Stimulated activated CD4-positive, alpha-beta T cell treated with anti-CD3 and anti-CD28 coated beads, Interleukin-12 subunit alpha, Interleukin-12 subunit beta, amount 100 ng/mL, for 24 hours (primary cell): Measurements from ENCODE around the gene NEO1.
"Not testable (repeated sequence)": the region's sequence is repeated elsewhere in the genome, so short reads cannot be mapped to it uniquely, and the experiment has no call there.

ENCODE experiments used
- DNase-seq, 2 experiments: peaks; one replicate each; pipeline ENCODE4 v3.0.0-alpha.2; 2020; ENCODE audit warnings: low read depth in 2 of 2

NEO1 gene

DNA sequence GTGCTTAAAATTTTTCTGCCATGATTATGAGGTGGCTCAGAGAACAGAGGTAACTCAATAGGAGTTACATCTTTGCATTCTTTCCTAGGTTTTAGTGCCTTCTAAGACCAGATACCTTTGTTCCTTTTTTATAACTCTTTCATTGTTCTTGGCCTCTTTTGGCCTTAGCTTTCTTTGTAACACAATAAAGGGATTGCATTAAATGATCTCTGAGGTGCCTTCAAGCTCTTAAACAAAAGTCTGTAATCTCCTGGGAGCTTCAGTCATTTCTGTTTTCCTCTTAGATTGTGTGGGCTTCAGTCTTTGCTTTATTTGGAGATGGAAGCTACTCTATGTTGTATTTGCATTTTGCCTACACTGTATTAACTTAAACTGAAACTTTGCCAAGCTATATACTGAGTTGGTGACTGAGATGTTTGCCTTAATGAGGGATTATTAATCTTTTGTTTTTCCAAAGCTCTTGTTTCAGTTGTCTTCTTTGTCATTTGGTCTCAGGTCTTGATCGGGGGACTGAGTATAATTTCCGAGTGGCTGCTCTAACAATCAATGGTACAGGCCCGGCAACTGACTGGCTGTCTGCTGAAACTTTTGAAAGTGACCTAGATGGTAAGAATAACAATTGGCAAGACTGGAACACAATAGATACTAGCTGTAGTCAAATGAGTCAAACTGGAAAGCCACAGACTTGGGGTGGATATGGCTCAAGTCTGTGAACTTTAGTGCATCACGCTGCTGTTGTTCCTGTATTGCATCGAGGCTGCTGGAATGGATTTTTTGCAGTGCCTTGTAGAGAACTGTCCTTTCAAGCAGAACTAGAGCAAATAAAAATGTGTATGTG is 206.2 kb downstream of the NEO1 start:
- DNase-seq, result no peak

DNA sequence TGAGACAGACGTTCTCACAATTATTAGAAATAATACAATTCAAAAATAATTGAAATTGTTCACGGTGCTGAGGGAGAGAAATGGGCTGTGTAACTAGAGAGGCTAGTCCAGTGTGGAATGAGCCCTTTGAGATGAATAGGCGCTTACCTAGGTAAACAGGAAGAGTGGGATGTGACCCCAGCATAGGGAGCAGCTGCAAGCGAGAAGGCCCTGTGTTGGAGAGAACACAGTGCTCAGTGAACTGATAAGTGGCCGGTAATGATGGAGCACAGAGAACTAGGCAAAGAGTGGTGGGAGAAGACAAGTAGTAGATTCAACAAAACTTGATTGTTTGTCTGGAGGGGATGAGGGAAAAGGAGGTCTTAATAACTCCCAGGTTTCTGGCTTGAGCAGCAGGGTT is 212.6 kb downstream of the NEO1 start:
- no peak for DNase-seq

DNA sequence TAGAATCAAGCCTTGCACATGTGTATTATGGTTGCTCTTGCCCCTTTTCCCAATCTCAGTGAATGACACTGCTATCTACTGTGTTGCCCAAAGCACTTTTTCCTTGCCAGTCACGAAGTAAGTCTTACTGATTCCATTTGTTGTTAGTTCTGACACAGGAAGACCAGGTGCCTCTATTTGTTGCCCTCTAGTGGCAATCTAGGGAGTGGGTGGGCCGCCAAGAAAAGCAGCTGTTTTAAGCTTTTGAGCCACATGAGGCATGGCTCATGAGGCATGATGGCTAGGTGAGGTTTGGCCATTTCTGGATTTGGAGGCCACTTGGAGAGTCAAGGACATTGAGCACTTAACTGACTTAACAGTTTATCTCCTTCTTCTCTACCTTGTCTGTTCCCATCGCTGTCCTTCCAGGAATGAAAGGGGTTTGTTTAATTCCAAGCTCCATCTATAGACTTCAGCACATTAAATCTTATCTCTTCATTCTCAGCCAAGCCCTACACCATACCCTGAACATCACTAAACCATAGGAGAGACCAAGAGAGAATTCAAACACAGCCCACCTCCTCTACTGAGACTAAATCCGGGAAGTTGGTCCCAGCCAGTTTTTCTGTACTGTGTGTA is 213.4 kb downstream of the NEO1 start:
- DNase-seq, result peak in 1 of 2 experiments; percentile 44

DNA sequence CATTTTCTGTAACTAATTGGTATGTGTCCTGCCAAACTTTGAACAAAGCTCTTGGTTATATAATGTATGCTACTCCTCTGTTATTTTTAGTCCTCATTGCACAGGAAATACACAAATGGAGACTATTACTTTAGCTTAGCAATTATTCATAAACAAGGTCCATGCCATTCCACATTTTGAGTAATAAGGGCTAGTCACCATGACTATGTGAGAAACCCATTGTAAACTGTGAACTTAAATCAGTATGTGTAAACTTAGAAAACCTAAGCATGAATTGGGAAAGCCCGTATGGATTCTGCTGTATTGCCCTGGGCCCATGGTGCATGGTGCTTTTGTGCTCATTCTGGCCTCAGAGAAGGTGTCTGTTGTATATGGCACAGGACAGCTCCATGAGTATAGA is 216.2 kb downstream of the NEO1 start:
- no peak for DNase-seq

DNA sequence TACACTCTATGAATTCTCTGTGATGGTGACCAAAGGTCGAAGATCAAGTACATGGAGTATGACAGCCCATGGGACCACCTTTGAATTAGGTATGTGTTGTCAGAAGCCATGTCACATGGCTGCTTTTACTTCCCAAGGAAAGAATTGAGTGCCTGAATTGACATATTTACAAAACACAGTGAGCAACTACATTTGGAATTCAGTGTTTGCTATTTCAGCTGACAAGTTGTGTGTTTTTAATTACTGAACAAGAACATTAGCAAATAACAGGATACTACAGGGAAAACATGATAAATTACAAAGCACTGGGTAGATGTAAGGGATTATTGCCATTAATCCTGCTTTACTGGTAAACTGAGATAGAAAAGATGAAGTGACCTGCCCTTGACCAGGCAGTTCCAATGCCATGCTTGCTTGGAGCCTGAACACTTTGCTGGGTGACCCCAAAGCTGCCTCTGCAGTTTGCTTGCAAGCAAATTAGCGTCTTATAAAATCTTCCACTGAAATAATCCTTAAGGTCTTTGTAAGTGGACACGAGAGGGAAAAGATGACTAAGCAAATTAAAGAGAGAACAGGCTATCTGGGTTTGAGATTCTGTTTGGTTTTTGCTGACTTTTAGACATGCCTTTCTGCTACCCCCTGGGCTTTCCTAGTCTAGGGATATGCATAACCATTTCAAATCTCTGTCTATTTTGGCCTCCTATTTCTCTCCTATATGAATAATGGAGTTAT is 218.3 kb downstream of the NEO1 start:
- no peak for DNase-seq

DNA sequence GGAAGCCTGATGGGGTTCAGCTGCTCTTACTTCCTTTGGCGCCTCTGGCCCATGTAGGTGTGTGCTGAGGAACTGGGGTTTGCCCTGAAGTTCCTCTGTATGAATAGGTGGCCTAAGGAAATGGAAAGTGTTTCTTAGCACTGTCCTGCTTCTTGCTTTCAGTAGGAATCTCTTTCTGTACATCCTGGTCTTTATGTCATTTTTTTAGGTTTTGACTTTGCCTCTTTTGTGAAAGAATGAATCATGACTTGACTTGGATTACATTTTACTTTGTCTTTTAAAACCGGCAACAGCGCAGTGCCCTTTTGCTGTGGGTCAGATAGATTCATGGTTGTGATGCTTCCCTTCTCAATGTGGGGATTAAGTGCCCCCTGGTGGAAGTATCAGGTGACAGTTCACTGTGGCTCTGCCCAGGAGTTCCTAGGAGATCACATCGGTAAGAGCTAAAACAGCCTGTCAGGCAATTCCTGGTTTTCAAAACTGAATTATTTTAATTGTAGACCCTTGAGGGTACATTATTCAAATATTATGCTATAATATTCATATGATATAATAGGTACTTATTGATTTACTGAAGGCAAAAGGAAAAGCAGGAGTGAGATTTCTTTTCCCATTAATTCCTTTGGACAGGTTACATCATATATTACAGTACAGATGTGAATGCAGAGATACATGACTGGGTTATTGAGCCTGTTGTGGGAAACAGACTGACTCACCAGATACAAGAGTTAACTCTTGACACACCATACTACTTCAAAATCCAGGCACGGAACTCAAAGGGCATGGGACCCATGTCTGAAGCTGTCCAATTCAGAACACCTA is 221.1 kb downstream of the NEO1 start:
- DNase-seq, result peak in 1 of 2 experiments; percentile 22

DNA sequence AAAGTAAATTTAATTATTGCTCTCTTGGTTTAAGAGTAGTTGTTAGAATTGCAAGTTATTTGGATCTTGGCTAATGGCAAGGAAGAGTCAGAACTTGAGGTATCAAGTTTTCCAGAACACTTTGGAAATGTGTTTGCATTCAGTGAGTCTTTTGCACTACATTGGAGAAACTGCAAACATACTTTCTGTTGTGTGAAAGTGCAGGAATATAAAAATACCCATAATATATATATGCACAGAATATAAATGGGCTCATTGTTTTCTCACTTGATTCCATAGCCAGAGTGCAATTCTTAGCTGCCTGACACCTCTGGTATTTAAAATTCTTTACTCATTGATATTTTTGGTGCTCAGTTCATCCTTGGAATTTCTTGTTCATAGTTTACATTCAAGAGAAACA is 223.6 kb downstream of the NEO1 start:
- DNase-seq, result no peak

DNA sequence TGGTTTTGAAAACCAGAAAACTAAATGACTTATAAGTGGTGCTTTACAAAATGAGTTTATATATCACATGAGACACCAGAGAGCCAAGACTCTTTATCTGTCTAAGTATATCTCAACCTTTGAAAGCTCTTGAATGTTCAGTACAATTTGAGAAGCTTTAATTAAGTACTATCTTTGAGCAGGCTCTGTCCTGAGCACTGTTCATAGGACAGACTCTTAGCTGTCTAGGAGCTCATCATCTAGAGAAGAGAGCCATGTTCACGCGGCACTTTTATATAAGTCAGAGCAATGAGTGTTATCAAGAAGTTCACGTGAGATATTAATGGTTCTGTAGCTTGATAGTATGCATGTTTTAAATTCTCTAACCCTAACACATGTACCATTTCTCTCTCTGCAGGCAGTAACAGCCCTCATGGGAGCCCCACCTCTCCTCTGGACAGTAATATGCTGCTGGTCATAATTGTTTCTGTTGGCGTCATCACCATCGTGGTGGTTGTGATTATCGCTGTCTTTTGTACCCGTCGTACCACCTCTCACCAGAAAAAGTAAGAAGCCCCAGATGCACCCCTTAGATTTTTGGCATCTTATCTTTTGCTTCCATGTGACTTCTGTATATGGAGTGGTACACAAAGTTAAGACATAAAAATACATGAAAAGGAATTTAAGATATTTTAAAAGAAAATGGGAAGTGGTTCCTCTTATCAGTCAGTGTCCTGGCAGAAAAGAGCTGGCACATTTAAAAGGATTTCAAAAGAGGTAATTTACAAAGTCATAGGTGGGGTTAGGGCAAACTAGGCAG is 230.5 kb downstream of the NEO1 start:
- no peak for DNase-seq

DNA sequence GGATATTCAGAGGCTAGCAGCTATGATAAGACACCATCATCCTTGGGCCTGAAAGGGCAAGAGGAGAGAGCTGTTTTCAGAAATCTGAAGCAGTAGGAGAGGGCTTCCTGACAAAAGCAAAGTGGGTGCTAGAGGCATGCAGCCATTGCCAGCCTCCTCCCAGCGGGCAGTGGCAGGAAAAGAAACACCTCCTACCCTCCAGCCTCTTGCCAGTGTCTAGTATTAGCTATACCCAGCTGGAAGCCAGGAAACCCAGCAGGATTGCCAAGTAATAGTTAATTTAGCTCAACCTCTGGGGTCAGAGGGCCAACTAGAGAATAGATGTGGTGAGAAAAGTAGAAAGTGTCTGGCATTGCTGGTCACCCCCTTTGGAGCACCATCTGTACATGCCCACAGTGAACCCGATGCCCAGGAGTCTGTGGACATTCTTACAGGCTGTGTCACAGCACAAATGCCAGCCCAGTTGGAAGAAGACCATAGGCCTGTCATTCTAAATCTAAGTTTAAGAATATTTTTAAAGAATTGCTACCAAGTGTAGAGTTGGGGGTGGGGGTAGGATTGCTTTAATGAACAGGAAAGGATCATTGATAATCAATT is 231.2 kb downstream of the NEO1 start:
- DNase-seq, result no peak

DNA sequence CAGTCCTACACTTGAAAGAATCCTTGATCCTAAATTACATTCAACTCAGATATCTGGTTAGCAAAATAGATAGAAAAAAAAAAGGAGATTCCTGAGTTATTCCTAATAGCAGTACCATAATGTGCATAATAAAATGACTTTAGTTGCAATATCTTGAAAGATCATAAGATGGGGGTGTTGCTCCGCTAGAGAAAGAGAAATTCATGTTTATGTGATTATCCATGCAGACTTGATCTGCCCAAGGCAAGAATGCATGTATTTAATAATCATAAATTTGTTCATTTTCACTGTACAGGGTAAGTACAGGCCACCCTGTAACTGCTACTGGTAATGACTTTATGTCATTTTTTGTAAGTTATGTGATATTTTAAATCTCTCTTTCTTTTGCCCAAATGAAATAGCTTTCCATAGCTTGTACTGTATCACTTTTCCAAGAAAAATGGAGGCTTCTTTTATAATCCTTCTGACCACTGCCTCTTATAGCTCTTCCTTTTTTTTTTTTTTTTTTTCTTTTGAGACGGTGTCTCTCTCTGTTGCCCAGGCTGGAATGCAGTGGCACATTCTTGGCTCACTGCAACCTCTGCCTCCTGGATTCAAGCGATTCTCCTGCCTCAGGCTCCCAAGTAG is 231.9 kb downstream of the NEO1 start:
- no peak for DNase-seq

DNA sequence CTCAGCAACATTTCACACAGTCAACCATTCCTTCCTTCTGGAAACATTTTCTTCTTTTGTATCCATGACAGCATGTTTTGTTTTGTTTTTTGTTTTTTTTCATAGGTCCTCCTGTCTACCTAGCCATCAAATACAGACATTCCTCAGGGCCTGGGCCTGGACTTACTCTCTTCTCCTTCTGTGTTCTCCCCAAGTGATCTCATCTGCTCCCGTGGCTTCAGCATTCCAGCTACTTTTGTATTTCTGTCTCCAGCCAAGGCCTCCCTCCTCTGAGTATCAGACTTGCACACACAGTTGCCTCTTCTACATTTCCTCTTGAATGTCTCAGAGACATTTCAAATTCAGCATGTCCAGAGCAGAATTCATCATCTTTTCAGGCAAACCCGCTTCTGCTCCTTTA is 234.0 kb downstream of the NEO1 start:
- no peak for DNase-seq

DNA sequence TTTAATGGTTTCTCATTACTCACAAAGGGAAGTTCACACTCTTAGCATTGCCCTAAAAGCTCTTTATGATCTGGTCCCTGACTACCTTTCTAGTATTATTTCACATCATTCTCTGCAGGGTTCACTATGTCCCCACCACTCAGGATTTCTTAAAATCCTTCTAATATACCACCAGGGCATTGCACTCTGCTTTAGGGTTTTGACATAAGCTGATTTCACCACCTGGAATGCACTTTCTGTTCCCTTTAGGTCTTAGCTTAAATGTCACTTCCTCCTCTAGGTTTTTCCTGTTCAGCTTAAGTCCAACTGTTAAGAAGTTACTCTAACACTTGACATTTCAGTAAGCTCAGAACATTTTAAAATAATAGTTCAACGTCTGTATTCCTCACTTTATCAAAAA is 234.8 kb downstream of the NEO1 start:
- no peak for DNase-seq

DNA sequence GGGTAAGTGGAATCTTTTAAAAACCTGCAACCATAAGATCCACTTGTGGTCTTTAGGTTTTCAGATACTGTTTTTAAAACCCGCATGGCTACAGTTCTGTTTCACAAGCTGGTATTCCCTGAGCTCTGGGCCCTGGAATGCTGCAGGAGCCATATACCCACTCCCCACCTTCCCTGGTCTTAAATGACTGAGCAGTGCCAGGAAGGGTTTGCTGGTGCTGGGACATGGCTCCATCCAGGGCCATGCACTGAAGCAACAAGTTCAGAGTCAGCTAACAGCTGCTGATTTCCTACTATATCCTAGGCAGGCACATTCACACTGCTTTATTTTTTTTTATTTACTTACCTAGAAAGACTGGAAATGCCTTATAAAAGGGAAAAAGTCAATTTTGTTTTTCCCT is 239.2 kb downstream of the NEO1 start:
- no peak for DNase-seq

DNA sequence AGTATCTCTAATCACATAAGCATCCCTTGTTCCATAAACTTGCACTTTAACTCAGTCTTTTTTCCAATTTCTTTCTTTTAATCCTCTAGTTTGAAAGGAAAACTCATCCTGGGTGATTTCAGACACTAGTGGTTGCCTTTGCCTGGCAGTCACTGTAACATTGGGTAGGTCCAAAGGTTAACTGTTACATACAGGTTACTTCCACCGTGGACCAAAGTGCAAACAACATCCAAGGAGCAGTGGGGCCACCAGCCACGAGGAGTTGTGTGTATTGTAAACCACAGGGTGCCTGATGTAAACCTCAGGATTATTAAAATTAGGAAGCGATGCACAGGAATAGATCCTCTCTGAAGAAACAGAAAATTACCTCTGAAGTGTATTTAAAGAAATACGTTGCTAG is 241.5 kb downstream of the NEO1 start:
- no peak for DNase-seq

DNA sequence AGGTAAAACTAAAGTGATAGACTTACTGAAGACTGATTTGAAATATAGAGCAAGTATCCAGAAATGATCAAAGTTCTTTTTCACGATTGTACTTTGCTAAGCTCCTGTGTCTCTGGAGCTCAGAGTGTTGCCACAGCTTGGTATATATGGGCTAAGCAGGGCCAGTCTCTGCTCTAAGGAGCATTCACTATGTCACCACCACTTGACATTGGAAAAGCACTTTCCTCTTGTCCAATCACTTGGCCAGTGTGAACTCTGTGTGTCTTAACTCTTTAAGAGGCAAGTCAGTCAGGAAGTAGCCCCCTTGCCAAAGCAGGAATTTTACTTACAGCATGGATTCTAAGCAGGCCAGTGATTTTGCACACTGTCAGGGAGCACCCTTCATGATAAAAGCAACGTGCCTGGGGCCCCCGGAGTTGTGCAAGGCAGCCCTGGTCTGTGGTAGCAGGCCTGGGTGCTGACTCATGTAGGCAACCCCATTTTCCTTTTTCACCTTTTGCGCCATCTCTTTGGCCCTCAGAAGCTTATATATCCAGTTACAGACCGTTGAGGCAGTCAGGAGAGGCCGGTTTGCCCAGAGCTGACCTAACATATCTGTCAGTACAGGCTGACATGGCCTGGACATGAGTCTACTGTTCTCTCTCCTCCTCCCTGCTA is 243.5 kb downstream of the NEO1 start:
- DNase-seq, result no peak

DNA sequence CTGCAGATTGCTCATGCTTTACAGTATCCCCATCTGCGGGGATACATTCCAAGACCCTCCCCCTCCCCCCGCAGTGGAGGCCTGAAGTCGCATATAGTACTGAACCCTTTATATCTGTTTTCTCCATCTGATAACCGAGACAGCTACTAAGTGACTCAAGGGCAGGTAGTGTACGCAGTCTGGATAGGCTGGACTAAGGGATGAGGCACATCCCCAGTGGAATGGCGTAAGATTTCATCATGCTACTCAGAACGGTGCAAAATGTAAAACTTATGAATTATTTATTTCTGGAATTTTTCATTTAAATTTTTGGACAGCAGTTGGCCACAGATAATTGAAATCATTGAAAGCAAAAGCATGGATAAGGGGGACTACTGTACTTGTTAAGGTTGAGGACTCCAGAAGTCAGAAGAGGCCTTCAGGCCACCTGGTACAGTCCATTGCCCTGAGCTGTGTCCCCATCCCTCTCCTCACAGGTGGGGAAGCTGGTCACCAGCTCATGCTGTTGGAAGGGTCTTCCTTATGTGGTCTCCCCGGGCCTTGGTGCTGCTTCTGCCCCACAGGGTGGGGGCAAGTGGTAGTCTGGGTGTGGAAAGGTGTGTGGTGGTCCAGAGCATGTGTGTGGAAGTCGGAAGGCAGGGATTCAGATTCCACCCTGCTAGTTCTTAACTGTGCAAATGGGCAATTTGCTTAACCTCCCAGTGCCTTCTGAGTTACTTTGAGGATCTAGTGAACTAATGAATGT is 244.5 kb downstream of the NEO1 start:
- no peak for DNase-seq

DNA sequence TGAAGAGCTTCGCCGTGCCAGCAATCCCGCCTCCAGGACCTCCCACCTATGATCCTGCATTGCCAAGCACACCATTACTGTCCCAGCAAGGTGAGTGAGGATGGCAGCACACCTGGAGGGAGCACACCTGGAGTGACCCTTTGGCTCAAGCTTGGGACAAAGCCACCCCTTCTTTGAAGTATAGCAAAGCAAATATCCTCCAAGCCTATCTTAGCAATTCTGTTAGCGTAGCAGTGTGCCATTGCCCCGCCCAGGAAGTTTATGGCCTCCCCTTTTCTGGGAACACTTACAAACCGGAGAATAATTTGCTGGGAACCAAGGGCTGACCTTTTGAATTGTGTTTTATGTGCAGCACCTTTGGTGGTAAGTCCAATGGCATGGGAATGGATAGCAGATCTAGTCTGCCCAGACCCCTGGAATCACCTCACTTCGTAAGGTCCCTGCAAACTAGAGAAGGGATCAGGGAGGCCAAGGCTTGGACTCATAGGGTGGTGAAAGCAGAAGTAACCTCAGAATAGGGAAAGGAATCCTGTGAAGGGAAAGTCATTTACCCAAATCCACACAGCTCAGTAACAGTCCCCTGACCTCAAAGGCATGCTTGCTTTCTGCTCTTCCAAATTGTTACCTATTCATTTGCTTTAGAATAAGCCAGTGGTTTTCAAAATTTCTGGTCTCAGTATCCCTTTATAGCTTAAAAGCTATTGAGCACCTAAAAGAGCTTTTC is 246.4 kb downstream of the NEO1 start:
- DNase-seq, result no peak

DNA sequence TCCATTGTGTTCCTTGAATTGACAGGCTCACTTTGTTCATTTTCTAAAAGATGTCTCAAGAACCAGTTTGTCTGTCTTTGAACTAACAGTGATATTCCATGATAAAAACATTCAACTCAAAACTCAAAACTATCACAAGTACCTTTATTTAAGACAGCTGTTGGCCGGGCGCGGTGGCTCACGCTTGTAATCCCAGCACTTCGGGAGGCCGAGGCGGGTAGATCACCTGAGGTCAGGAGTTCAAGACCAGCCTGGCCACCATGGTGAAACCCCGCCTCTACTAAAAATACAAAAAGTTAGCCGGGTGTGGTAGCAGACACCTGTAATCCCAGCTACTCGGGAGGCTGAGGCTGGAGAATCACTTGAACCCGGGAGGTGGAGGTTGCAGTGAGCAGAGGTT is 248.0 kb downstream of the NEO1 start:
- DNase-seq, result not testable (repeated sequence)
